Right atrium auricular region (tissue), 2 donors: ENCODE measurements around the gene ECHS1. TPM values are rescaled to one million over a fixed set of nuclear protein-coding genes. Genes with fewer than 3 reads are reported as not detected.
"Not testable (repeated sequence)": the region's sequence is repeated elsewhere in the genome, so short reads cannot be mapped to it uniquely, and the experiment has no call there.

ENCODE experiments used
- DNase-seq: peaks from one replicate; pipeline ENCODE4 v3.0.0-alpha.2; 2019; ENCODE audit warnings: low spot score
- H3K27ac ChIP-seq, 2 donors: fragments of 200-600 bp; sonication (generic); 1 replicate in 1 of 2; 2 replicates in 1 of 2; pipeline ENCODE4 v1.5.1; 2016 to 2019
- H3K27me3 ChIP-seq, 2 donors: fragments of 200-600 bp; sonication (generic); one replicate each; pipeline versions ENCODE4 v1.5.1 to v1.6.0; 2017 to 2019
- H3K36me3 ChIP-seq: fragments of 200-600 bp; sonication (generic); one replicate; pipeline ENCODE4 v1.5.1; 2016
- H3K4me1 ChIP-seq, 2 donors: fragments of 200-600 bp; sonication (generic); one replicate each; pipeline versions ENCODE4 v1.5.1 to v1.6.0; 2017 to 2019
- H3K4me3 ChIP-seq, 2 donors: fragments of 200-600 bp; sonication (generic); 1 replicate in 1 of 2; 2 replicates in 1 of 2; pipeline ENCODE4 v1.5.1; 2017 to 2019; ENCODE audit warnings: mild to moderate bottlenecking in 1 of 2, moderate library complexity in 1 of 2
- H3K9me3 ChIP-seq, 2 donors: fragments of 200-600 bp; sonication (generic); one replicate each; pipeline ENCODE4 v1.5.1; 2019
- total RNA-seq, 2 donors: library from RNA; depleted of rRNA; stranded (reverse); fragments of >200 nt; gene quantifications; one replicate each; pipeline ENCODE4 v1.1.0, GENCODE V29; 2016
- TF ChIP-seq, protein P1 (sequence below), 2 donors: fragments of 200-600 bp; sonication (generic); IDR thresholded peaks; one replicate each; pipeline ENCODE4 v1.5.1; 2019; ENCODE audit warnings: antibody characterized with exemption in 2 of 2

Gene ECHS1
- total RNA-seq, 2 donors from 2014 or later: 89.8 to 146 TPM

GRCh38 chr10:133370030-133370786 is 2.9 kb downstream of the ECHS1 start:
- Histone ChIP-seq H3K36me3 (peaks cover 47% of the 10 kb centered on the region), H3K4me1 (peaks cover 0 to 16% of the 10 kb centered on the region in 2 donors)

GRCh38 chr10:133368153-133368552 is 5.0 kb downstream of the ECHS1 start:
- Histone ChIP-seq H3K27me3 (no peaks in the 10 kb centered on the region), H3K4me1 (peaks cover 0 to 9% of the 10 kb centered on the region in 2 donors), H3K27ac (no peak overlapping the region), H3K9me3 (no peaks in the 10 kb centered on the region), H3K4me3 (no peak overlapping the region), H3K36me3 (peaks cover 63% of the 10 kb centered on the region)
- DNase-seq: no peak
- TF ChIP-seq, protein P1, sequence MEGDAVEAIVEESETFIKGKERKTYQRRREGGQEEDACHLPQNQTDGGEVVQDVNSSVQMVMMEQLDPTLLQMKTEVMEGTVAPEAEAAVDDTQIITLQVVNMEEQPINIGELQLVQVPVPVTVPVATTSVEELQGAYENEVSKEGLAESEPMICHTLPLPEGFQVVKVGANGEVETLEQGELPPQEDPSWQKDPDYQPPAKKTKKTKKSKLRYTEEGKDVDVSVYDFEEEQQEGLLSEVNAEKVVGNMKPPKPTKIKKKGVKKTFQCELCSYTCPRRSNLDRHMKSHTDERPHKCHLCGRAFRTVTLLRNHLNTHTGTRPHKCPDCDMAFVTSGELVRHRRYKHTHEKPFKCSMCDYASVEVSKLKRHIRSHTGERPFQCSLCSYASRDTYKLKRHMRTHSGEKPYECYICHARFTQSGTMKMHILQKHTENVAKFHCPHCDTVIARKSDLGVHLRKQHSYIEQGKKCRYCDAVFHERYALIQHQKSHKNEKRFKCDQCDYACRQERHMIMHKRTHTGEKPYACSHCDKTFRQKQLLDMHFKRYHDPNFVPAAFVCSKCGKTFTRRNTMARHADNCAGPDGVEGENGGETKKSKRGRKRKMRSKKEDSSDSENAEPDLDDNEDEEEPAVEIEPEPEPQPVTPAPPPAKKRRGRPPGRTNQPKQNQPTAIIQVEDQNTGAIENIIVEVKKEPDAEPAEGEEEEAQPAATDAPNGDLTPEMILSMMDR (IDR thresholded peaks at IDR 0.05): no peak

More at GRCh38 chr10:133370030-133370786, 2.9 kb downstream of the ECHS1 start:
- DNase-seq: no peak
- TF ChIP-seq, protein P1 (IDR thresholded peaks at IDR 0.05): no peak
- Histone ChIP-seq H3K4me3 (no peak overlapping the region), H3K9me3 (no peaks in the 10 kb centered on the region), H3K27ac (no peak overlapping the region), H3K27me3 (no peaks in the 10 kb centered on the region)

GRCh38 chr10:133367461-133367860 is 5.7 kb downstream of the ECHS1 start:
- DNase-seq: not testable (repeated sequence)

DNA sequence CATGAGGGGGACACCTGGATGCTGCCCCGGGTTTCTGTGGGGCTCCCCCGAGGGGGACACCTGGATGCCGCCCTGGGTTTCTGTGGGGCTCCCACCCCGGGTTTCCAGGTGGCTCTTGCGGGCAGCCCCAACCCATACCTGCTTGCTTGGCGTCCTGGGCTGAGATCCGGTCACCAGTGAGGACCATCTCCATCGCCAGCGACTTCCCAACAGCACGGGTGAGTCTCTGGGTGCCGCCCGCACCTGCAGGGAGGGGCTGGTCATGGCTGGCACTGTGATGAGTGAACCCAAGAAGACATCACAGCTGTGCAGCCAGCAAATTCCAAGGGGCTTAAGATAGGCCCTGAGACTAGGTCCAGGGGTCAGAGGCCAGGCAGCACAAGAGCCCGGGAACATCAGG is 6.4 kb downstream of the ECHS1 start:
- H3K27me3 ChIP-seq: no peaks in the 10 kb centered on the region
- no peak overlapping the region for H3K27ac ChIP-seq
- TF ChIP-seq, protein P1 (IDR thresholded peaks at IDR 0.05): no peak
- H3K9me3 ChIP-seq: no peaks in the 10 kb centered on the region
- H3K36me3 ChIP-seq: peaks cover 70% of the 10 kb centered on the region
- H3K4me1 ChIP-seq: peaks cover 0 to under 1% of the 10 kb centered on the region in 2 donors
- no peak for DNase-seq
- no peak overlapping the region for H3K4me3 ChIP-seq

More at GRCh38 chr10:133367461-133367860, 5.7 kb downstream of the ECHS1 start:
- H3K4me3 ChIP-seq, H3K4me1 ChIP-seq, H3K27ac ChIP-seq, H3K9me3 ChIP-seq, H3K27me3 ChIP-seq: not testable (repeated sequence)
- H3K36me3 ChIP-seq: peaks cover 68% of the 10 kb centered on the region

GRCh38 chr10:133366130-133366478 is 7.0 kb downstream of the ECHS1 start:
- TF ChIP-seq, protein P1 (IDR thresholded peaks at IDR 0.05): no peak
- peaks cover 70% of the 10 kb centered on the region for H3K36me3 ChIP-seq
- H3K4me1 ChIP-seq: no peaks in the 10 kb centered on the region
- H3K4me3 ChIP-seq: no peak overlapping the region
- DNase-seq: no peak
- no peaks in the 10 kb centered on the region for H3K9me3 ChIP-seq
- H3K27ac ChIP-seq: no peak overlapping the region
- no peaks in the 10 kb centered on the region for H3K27me3 ChIP-seq

DNA sequence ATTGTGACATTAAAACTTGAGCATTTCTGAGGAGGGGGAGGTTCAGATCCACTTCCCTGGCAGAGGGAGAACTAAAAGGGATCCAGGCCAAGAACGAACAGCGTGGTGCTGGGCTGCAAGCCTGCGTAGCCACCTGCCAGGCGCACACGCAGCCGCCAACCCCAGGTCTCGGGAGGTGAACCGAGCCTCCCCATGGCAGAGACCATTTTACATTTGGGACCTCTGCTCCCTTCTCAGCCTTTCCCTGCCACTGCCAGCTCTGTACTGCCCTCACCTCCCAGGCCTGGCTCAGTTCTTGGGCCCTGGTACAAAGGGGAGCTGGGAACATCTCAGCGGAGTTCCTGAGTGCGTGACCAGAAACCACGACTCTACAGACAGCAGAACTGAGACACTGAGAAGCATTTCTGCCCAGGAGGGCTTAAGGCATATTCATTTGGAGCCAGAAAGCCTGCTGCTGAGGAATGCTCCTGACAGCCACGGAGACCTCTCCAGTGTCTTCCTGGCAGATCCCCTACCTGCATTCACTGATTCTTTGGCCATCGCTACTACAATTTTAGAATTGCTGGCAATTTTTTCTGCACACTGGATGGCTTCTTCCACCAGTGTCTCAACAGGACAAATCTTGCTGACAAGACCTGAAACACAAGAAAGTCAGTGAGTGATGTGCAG is 7.6 kb downstream of the ECHS1 start:
- H3K9me3 ChIP-seq: no peaks in the 10 kb centered on the region
- H3K27ac ChIP-seq: no peak overlapping the region
- no peaks in the 10 kb centered on the region for H3K27me3 ChIP-seq
- no peaks in the 10 kb centered on the region for H3K4me1 ChIP-seq
- TF ChIP-seq, protein P1 (IDR thresholded peaks at IDR 0.05): no peak
- H3K4me3 ChIP-seq: no peak overlapping the region
- peaks cover 68% of the 10 kb centered on the region for H3K36me3 ChIP-seq
- DNase-seq: no peak
